IMR-90 (cell line): Measurements from ENCODE around the gene ABI3BP. TPM values are rescaled to one million over a fixed set of nuclear protein-coding genes. Genes with fewer than 3 reads are reported as not detected.

Source experiments
- ATAC-seq: fragments of 200-7000 bp; cut with Tn5 transposase; 2 replicates; pipeline ENCODE4 v1.9.1; 2020; ENCODE audit warnings: low read depth, mild to moderate bottlenecking, moderate library complexity
- BruUV-seq: library from RNA; stranded (reverse); fragments of 400-500 nt; replicated peaks from 2 replicates; lab custom pipeline; 2021; lab: Mats Ljungman, UMichigan
- CTCF ChIA-PET: fragments of 300-600 bp; formaldehyde crosslinking; extraction: SDS; loops from one replicate; lab custom pipeline; 2021; ENCODE audit warnings: antibody characterized with exemption; lab: Yijun Ruan, JAX
- POLR2A ChIA-PET: fragments of 300-600 bp; sonication (Branson Sonifier 250); formaldehyde crosslinking; loops from one replicate; lab custom pipeline; 2022; ENCODE audit warnings: antibody characterized with exemption; ENCODE audit not compliant: unreplicated experiment; lab: Charles Lee
- DNase-seq: peaks from one replicate; pipeline ENCODE4 v3.0.0; 2013
- H2AFZ ChIP-seq: replicated peaks from 2 replicates; pipeline ENCODE3; 2013; ENCODE audit warnings: low read length, mild to moderate bottlenecking; ENCODE audit not compliant: poor library complexity
- H2AK5ac ChIP-seq: 2 replicates; pipeline ENCODE4 v1.6.1; 2013; ENCODE audit warnings: low read depth, low read length, inconsistent platforms
- H2AK9ac ChIP-seq: replicated peaks from 2 replicates; pipeline ENCODE3; 2013; ENCODE audit warnings: mild to moderate bottlenecking, low read depth, low read length, moderate library complexity; ENCODE audit not compliant: poor library complexity
- H2BK120ac ChIP-seq: 2 replicates; pipeline ENCODE4 v1.6.1; 2013; ENCODE audit warnings: low read depth, low read length, inconsistent platforms
- H2BK15ac ChIP-seq: 3 replicates; pipeline ENCODE4 v1.6.1; 2013; ENCODE audit warnings: low read depth, low read length, inconsistent platforms
- H2BK20ac ChIP-seq: 2 replicates; pipeline ENCODE4 v1.6.1; 2013; ENCODE audit warnings: low read depth, mild to moderate bottlenecking, inconsistent platforms, low read length, moderate library complexity
- H2BK5ac ChIP-seq: 2 replicates; pipeline ENCODE4 v1.6.1; 2013; ENCODE audit warnings: mild to moderate bottlenecking, low read depth, low read length, inconsistent platforms; ENCODE audit not compliant: poor library complexity, severe bottlenecking
- H3K14ac ChIP-seq: replicated peaks from 2 replicates; pipeline ENCODE4 v1.6.1; 2013; ENCODE audit warnings: low read depth, low read length, inconsistent platforms
- H3K18ac ChIP-seq: 2 replicates; pipeline ENCODE4 v1.6.1; 2013; ENCODE audit warnings: low read depth, low read length, control low read depth
- H3K23ac ChIP-seq: 2 replicates; pipeline ENCODE4 v1.6.1; 2013; ENCODE audit warnings: low read depth, low read length, inconsistent platforms
- H3K27ac ChIP-seq: 2 replicates; pipeline ENCODE4 v1.5.1; 2013; ENCODE audit warnings: mild to moderate bottlenecking, control low read depth, low read length; ENCODE audit not compliant: insufficient read depth
- H3K27me3 ChIP-seq: 2 replicates; pipeline ENCODE4 v1.6.1; 2013; ENCODE audit warnings: low read length; ENCODE audit not compliant: control insufficient read depth, insufficient read depth
- H3K36me3 ChIP-seq: 2 replicates; pipeline ENCODE4 v1.6.1; 2013; ENCODE audit warnings: low read length, mixed read lengths; ENCODE audit not compliant: control insufficient read depth, insufficient read depth
- H3K4ac ChIP-seq: 2 replicates; pipeline ENCODE4 v1.6.1; 2013; ENCODE audit warnings: low read depth, low read length, inconsistent platforms
- H3K4me1 ChIP-seq: 2 replicates; pipeline ENCODE4 v1.6.1; 2013; ENCODE audit warnings: low read length, mixed read lengths; ENCODE audit not compliant: control insufficient read depth, insufficient read depth
- H3K4me2 ChIP-seq: 2 replicates; pipeline ENCODE4 v1.6.1; 2013; ENCODE audit warnings: low read depth, mild to moderate bottlenecking, control low read depth, low read length, moderate library complexity
- H3K4me3 ChIP-seq: 2 replicates; pipeline ENCODE4 v1.5.1; 2013; ENCODE audit warnings: low read depth, mild to moderate bottlenecking, control low read depth, low read length, moderate library complexity; ENCODE audit not compliant: insufficient read depth
- H3K56ac ChIP-seq: 2 replicates; pipeline ENCODE4 v1.6.1; 2013; ENCODE audit warnings: low read length, inconsistent platforms; ENCODE audit not compliant: insufficient read depth; ENCODE audit errors: extremely low read depth
- H3K79me1 ChIP-seq, 2 experiments: 2 replicates each; pipeline ENCODE4 v1.6.1; 2013; ENCODE audit warnings: low read length in 2 of 2, inconsistent platforms in 1 of 2, low read depth in 1 of 2
- H3K9ac ChIP-seq: 2 replicates; pipeline ENCODE4 v1.6.1; 2013; ENCODE audit warnings: low read depth, low read length, control low read depth
- H3K9me1 ChIP-seq: 2 replicates; pipeline ENCODE4 v1.6.1; 2013; ENCODE audit warnings: low read length, inconsistent platforms; ENCODE audit not compliant: insufficient read depth
- H3K9me3 ChIP-seq: 2 replicates; pipeline ENCODE4 v1.6.1; 2013; ENCODE audit warnings: low read length; ENCODE audit not compliant: control insufficient read depth, insufficient read depth
- H4K20me1 ChIP-seq: 2 replicates; pipeline ENCODE4 v1.6.1; 2013; ENCODE audit warnings: low read length, inconsistent platforms; ENCODE audit not compliant: insufficient read depth
- H4K5ac ChIP-seq: 2 replicates; pipeline ENCODE4 v1.6.1; 2013; ENCODE audit warnings: mild to moderate bottlenecking, low read depth, low read length, control low read depth
- H4K8ac ChIP-seq, 2 experiments: 2 replicates each; pipeline ENCODE4 v1.6.1; 2013; ENCODE audit warnings: low read depth in 2 of 2, low read length in 2 of 2, control low read depth in 1 of 2, inconsistent platforms in 1 of 2
- H4K91ac ChIP-seq: 2 replicates; pipeline ENCODE4 v1.6.1; 2013; ENCODE audit warnings: low read depth, low read length, inconsistent platforms; ENCODE audit not compliant: insufficient read depth
- BHLHE40 ChIP-seq: fragments of 150-350 bp; IDR thresholded peaks from 2 replicates; pipeline ENCODE4 v1.6.1; 2016; ENCODE audit warnings: mild to moderate bottlenecking, low read depth, low read length
- CEBPB ChIP-seq: IDR thresholded peaks from 2 replicates; pipeline ENCODE4 v1.6.1; 2012; ENCODE audit warnings: low read depth, low read length, improper control_type of control experiment
- CHD1 ChIP-seq: IDR thresholded peaks from 2 replicates; pipeline ENCODE4 v1.6.1; 2012; ENCODE audit warnings: low read depth, low read length, improper control_type of control experiment
- FOS ChIP-seq: fragments of 150-350 bp; IDR thresholded peaks from 2 replicates; pipeline ENCODE4 v1.6.1; 2016; ENCODE audit warnings: low read depth, low read length
- MAFK ChIP-seq: IDR thresholded peaks from 2 replicates; pipeline ENCODE4 v1.6.1; 2012; ENCODE audit warnings: low read depth, low read length, improper control_type of control experiment
- MAZ ChIP-seq: IDR thresholded peaks from 2 replicates; pipeline ENCODE4 v1.6.1; 2012; ENCODE audit warnings: low read depth, mild to moderate bottlenecking, low read length, improper control_type of control experiment, moderate library complexity, borderline replicate concordance
- MXI1 ChIP-seq: IDR thresholded peaks from 2 replicates; pipeline ENCODE4 v1.6.1; 2012; ENCODE audit warnings: low read depth, mild to moderate bottlenecking, low read length, moderate library complexity, borderline replicate concordance
- NFE2L2 ChIP-seq: fragments of 150-350 bp; IDR thresholded peaks from 2 replicates; pipeline ENCODE4 v1.6.1; 2016; ENCODE audit warnings: low read depth, mild to moderate bottlenecking, low read length
- POLR2A ChIP-seq: IDR thresholded peaks from 2 replicates; pipeline ENCODE4 v1.6.1; 2012; ENCODE audit warnings: mild to moderate bottlenecking, low read depth, low read length
- RAD21 ChIP-seq: IDR thresholded peaks from 2 replicates; pipeline ENCODE4 v1.6.1; 2012; ENCODE audit warnings: low read length, improper control_type of control experiment
- RCOR1 ChIP-seq: IDR thresholded peaks from 2 replicates; pipeline ENCODE4 v1.6.1; 2012; ENCODE audit warnings: mild to moderate bottlenecking, low read length, improper control_type of control experiment; ENCODE audit not compliant: insufficient replicate concordance
- RFX5 ChIP-seq: IDR thresholded peaks from 2 replicates; pipeline ENCODE4 v1.8.0; 2012; ENCODE audit warnings: low read depth, mild to moderate bottlenecking, low read length, moderate library complexity
- SMC3 ChIP-seq: fragments of 150-350 bp; IDR thresholded peaks from 2 replicates; pipeline ENCODE4 v1.6.1; 2016; ENCODE audit warnings: low read depth, mild to moderate bottlenecking, antibody characterized with exemption, low read length, moderate library complexity
- WGBS, 2 experiments: methylation state at CpG; one replicate each; pipeline versions ENCODE4 v1.1.5 to v1.1.7; 2013; ENCODE audit warnings: missing lambda C conversion rate in 2 of 2; ENCODE audit not compliant: insufficient read length in 1 of 2; ENCODE audit errors: extremely low coverage in 2 of 2; 5-methylcytosine and 5-hydroxymethylcytosine counted together
- dilution Hi-C: fragments of 300-500 bp; cut with HindIII; formaldehyde crosslinking; loops from one replicate; pipeline ENCODE4 v1.14.3; 2018; ENCODE audit warnings: low sequenced_read_pairs; ENCODE audit not compliant: unreplicated experiment
- in situ Hi-C: fragments of 300-500 bp; cut with MboI; formaldehyde crosslinking; loops from 3 replicates; pipeline ENCODE4 v1.14.3; 2019; ENCODE audit warnings: low sequenced_read_pairs, inconsistent platforms, mixed read lengths
- intact Hi-C: fragments of 100-400 bp; cut with micrococcal nuclease; formaldehyde crosslinking; loops from 2 replicates; pipeline ENCODE4 v1.10.0; 2022
- polyA plus RNA-seq, 3 experiments: library from polyadenylated mRNA; depleted of rRNA; stranded (reverse); fragments of >200 nt; gene quantifications; 2 replicates each; pipeline ENCODE4 v1.2.3, GENCODE V29; 2012; ENCODE audit warnings: low replicate concordance in 1 of 3
- total RNA-seq: library from RNA; depleted of rRNA; stranded (reverse); fragments of >200 nt; gene quantifications from 2 replicates; pipeline ENCODE4 v1.2.3, GENCODE V29; 2012
- TF ChIP-seq, protein P1 (sequence below): fragments of 150-350 bp; IDR thresholded peaks from 2 replicates; pipeline ENCODE4 v1.6.1; 2016; ENCODE audit warnings: low read depth, mild to moderate bottlenecking, low read length, moderate library complexity, borderline replicate concordance
- TF ChIP-seq, protein P2 (sequence below): conservative IDR thresholded peaks from 2 replicates; pipeline ENCODE4 v1.5.1; 2012; ENCODE audit warnings: mild to moderate bottlenecking, low read depth, low read length, improper control_type of control experiment
- TF ChIP-seq, protein P3 (sequence below): fragments of 150-350 bp; IDR thresholded peaks from 2 replicates; pipeline ENCODE4 v1.6.1; 2017; ENCODE audit warnings: mild to moderate bottlenecking, antibody characterized with exemption, low read length, low read depth

The ABI3BP gene
- total and polyA plus RNA-seq, 2 of the 4 experiments (the other 2 are of a cell fraction) = 3.0 to 26.7 TPM

DNA sequence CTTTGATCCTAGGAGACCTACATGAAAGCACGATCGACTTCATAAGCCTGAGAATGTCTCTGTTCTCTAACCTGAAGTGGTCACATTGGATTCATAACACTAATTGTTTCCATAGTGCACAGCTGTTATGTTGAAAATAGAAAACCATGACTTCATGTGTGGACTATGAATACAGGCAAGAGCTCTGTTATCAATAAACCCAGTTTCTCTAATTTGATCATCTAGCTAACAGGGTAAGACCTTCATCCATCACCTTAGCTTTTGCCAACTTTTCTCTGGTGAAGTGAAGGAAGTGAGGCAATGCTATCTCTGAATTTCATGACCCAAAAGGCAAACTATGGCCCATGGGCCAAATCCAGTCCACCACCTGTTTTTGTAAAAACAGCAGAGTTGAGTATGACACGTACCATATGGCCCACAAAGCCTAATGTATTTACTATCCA is 27.2 kb downstream of the ABI3BP start:
- Histone ChIP-seq H3K79me1 (no peaks in the 10 kb centered on the region), H4K91ac (no peak overlapping the region), H2AK5ac (no peak overlapping the region), H2BK120ac (no peak overlapping the region), H3K36me3 (no peaks in the 10 kb centered on the region), H2AFZ (no peak overlapping the region), H3K14ac (no peak overlapping the region), H3K4ac (no peak overlapping the region), H3K27ac (peak overlapping the region; percentile 70; the same call in 1 of the 2 replicates), H2BK15ac (no peak overlapping the region), H2BK20ac (no peak overlapping the region), H4K5ac (peak overlapping the region; percentile 49; the same call in 1 of the 2 replicates), H3K4me1 (peaks cover 2% of the 10 kb centered on the region; the same call in 1 of the 2 replicates), H4K20me1 (no peaks in the 10 kb centered on the region), H2AK9ac (no peak overlapping the region), H3K4me3 (no peak overlapping the region), H3K23ac (no peak overlapping the region), H3K9ac (no peak overlapping the region), H2BK5ac (no peak overlapping the region), H3K9me1 (no peaks in the 10 kb centered on the region), H3K27me3 (no peaks in the 10 kb centered on the region), H3K9me3 (no peaks in the 10 kb centered on the region), H4K8ac (no peak overlapping the region), H3K56ac (no peak overlapping the region), H3K4me2 (no peak overlapping the region; the same call in 1 of the 2 replicates), H3K18ac (peak overlapping the region; percentile 46; the same call in 1 of the 2 replicates)
- WGBS, 2 experiments = no CpG with 5 or more reads among the region's 3 CpGs
- dilution Hi-C loops = no loop called here
- no peak; the same call in 1 of the 2 replicates for ATAC-seq
- ChIA-PET CTCF (no interaction called here), POLR2A (no interaction called here)
- DNase-seq = peak; percentile 49
- TF ChIP-seq MAFK (no peak), FOS (no peak), MAZ (no peak), NFE2L2 (no peak), RFX5 (no peak), CHD1 (no peak), CEBPB (no peak), SMC3 (no peak), RCOR1 (no peak), MXI1 (no peak), BHLHE40 (no peak), RAD21 (no peak), POLR2A (no peak)
- TF ChIP-seq, protein P1, sequence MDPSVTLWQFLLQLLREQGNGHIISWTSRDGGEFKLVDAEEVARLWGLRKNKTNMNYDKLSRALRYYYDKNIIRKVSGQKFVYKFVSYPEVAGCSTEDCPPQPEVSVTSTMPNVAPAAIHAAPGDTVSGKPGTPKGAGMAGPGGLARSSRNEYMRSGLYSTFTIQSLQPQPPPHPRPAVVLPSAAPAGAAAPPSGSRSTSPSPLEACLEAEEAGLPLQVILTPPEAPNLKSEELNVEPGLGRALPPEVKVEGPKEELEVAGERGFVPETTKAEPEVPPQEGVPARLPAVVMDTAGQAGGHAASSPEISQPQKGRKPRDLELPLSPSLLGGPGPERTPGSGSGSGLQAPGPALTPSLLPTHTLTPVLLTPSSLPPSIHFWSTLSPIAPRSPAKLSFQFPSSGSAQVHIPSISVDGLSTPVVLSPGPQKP = no peak
- TF ChIP-seq, protein P2, sequence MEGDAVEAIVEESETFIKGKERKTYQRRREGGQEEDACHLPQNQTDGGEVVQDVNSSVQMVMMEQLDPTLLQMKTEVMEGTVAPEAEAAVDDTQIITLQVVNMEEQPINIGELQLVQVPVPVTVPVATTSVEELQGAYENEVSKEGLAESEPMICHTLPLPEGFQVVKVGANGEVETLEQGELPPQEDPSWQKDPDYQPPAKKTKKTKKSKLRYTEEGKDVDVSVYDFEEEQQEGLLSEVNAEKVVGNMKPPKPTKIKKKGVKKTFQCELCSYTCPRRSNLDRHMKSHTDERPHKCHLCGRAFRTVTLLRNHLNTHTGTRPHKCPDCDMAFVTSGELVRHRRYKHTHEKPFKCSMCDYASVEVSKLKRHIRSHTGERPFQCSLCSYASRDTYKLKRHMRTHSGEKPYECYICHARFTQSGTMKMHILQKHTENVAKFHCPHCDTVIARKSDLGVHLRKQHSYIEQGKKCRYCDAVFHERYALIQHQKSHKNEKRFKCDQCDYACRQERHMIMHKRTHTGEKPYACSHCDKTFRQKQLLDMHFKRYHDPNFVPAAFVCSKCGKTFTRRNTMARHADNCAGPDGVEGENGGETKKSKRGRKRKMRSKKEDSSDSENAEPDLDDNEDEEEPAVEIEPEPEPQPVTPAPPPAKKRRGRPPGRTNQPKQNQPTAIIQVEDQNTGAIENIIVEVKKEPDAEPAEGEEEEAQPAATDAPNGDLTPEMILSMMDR = no peak
- TF ChIP-seq, protein P3, sequence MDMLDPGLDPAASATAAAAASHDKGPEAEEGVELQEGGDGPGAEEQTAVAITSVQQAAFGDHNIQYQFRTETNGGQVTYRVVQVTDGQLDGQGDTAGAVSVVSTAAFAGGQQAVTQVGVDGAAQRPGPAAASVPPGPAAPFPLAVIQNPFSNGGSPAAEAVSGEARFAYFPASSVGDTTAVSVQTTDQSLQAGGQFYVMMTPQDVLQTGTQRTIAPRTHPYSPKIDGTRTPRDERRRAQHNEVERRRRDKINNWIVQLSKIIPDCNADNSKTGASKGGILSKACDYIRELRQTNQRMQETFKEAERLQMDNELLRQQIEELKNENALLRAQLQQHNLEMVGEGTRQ = no peak
- in situ Hi-C loops = no loop called here
- BruUV-seq = no TSS peak
- intact Hi-C loops = no loop called here
